Measurements from ENCODE around the gene STAT4.

Gene STAT4

DNA sequence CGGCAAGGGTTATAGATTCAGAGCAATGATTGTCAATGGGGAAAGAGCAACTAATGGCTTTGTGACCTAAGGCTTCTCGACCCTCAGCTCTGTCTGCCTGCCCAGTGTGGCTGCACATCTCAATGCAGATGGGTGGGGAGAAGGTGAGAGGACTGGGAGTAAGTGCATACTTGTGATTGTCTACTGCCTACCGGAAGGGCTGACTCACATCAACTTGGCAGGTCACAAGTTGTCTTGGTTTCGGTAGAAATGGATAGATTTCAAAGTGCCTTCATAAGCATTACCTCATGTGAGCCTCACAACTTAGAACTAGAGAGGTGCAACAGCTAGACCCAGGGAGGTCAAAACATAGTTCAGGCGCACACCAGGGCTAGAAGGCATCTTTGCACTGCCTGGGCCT, 166.2 kb downstream of the STAT4 start:
- TF ChIP-seq, protein P1, sequence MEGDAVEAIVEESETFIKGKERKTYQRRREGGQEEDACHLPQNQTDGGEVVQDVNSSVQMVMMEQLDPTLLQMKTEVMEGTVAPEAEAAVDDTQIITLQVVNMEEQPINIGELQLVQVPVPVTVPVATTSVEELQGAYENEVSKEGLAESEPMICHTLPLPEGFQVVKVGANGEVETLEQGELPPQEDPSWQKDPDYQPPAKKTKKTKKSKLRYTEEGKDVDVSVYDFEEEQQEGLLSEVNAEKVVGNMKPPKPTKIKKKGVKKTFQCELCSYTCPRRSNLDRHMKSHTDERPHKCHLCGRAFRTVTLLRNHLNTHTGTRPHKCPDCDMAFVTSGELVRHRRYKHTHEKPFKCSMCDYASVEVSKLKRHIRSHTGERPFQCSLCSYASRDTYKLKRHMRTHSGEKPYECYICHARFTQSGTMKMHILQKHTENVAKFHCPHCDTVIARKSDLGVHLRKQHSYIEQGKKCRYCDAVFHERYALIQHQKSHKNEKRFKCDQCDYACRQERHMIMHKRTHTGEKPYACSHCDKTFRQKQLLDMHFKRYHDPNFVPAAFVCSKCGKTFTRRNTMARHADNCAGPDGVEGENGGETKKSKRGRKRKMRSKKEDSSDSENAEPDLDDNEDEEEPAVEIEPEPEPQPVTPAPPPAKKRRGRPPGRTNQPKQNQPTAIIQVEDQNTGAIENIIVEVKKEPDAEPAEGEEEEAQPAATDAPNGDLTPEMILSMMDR (IDR thresholded peaks at IDR 0.05) = no peak
- Mint-ChIP-seq H3K27ac (no peak overlapping the region), H3K9me3 (peaks cover 16% of the 10 kb centered on the region), H3K27me3 (ENCODE audit: low read depth, poor library complexity) (no peaks in the 10 kb centered on the region), H3K36me3 (ENCODE audit: low read depth) (peaks cover 88% of the 10 kb centered on the region), H3K4me3 (no peak overlapping the region), H3K4me1 (peaks cover 31% of the 10 kb centered on the region)
- DNase-seq = no peak

DNA sequence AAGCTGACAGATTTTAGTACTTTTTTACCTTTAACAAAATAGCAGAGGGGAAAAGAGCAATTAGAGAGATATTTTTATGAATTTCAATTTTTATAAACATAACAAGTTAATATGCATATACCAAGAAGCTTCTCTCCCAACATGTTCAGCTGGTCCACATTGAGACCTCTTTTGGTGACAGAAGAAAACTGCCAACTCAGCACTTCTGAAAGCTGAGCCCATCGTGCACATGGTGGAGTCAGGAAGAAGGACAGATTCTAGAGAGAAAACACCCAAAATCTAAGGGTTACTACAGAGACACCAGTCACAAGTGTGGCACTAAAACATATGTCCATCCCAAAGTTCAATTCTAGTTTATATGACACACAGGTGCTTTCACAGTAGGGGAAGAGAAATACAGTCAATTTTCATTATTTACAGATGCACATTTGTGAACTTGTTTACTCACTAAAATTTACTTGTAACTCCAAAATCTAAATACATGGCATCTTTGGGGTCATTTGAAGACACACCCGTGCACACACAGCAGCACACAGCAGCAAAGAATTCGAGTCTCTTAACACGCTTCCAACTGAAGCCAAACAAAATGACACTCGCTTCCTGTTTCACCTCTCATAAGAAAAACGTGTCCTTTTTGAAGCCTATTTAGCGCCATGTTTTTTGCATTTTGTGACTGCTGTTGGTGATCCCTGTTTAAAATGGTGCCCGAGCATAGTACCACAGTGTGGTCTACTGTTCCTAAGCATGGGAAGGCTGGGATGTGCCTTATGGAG, 168.3 kb downstream of the STAT4 start:
- Mint-ChIP-seq H3K4me1 (peaks cover 52% of the 10 kb centered on the region), H3K27ac (no peak overlapping the region), H3K9me3 (peaks cover 16% of the 10 kb centered on the region), H3K36me3 (ENCODE audit: low read depth) (peaks cover 88% of the 10 kb centered on the region), H3K27me3 (ENCODE audit: low read depth, poor library complexity) (no peaks in the 10 kb centered on the region), H3K4me3 (no peak overlapping the region)
- TF ChIP-seq, protein P1 (IDR thresholded peaks at IDR 0.05) = no peak
- DNase-seq = no peak

DNA sequence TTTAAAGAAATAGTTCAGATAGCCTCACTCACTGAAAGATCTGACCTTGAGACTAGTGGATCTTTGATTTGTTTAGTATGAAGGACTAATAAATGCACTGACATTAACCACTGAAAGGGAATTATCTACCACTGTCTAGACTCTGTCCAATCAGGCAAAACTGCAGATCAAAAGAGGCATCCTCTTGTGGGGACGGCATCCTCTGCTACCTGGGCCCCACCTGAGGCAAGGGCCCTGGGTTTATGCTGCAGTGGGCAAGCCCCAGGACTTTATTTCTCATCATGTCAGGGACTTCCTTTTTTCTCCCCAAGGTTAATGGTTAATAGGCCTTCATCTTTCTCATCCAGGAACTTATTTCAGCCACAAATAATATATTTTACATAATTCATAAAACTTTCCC, 169.1 kb downstream of the STAT4 start:
- TF ChIP-seq, protein P1 (IDR thresholded peaks at IDR 0.05) = no peak
- H3K27me3 Mint-ChIP-seq (ENCODE audit: low read depth, poor library complexity) = no peaks in the 10 kb centered on the region
- H3K4me3 Mint-ChIP-seq = no peak overlapping the region
- peaks cover 16% of the 10 kb centered on the region for H3K9me3 Mint-ChIP-seq
- H3K27ac Mint-ChIP-seq = peak overlapping the region; percentile 49
- no peak for DNase-seq
- peaks cover 54% of the 10 kb centered on the region for H3K4me1 Mint-ChIP-seq
- peaks cover 86% of the 10 kb centered on the region for H3K36me3 Mint-ChIP-seq (ENCODE audit: low read depth)

DNA sequence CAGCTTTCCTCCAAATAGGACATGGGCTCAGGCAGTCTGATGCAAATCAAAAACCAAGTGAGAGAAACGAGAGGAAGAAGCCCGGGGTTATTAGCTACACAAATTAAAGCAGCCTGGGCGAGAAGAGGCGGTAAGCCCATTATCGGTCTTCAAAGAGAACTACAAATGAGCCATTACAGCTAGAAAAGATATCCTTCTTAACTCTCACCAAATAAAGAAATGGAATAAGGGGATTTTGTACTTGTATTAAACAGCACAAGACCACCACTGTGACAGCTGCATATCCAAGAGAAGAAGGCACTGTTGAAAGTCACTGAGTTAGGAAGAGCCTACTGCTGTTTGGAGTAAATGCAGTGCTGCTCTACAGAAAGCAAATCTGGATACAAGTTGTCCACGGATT, 169.5 kb downstream of the STAT4 start:
- Mint-ChIP-seq H3K27ac (peak overlapping the region; percentile 97), H3K9me3 (peaks cover 16% of the 10 kb centered on the region), H3K27me3 (ENCODE audit: low read depth, poor library complexity) (no peaks in the 10 kb centered on the region), H3K4me1 (peaks cover 54% of the 10 kb centered on the region), H3K36me3 (ENCODE audit: low read depth) (peaks cover 88% of the 10 kb centered on the region), H3K4me3 (peak overlapping the region; percentile 70)
- DNase-seq = no peak
- TF ChIP-seq, protein P1 (IDR thresholded peaks at IDR 0.05) = no peak

DNA sequence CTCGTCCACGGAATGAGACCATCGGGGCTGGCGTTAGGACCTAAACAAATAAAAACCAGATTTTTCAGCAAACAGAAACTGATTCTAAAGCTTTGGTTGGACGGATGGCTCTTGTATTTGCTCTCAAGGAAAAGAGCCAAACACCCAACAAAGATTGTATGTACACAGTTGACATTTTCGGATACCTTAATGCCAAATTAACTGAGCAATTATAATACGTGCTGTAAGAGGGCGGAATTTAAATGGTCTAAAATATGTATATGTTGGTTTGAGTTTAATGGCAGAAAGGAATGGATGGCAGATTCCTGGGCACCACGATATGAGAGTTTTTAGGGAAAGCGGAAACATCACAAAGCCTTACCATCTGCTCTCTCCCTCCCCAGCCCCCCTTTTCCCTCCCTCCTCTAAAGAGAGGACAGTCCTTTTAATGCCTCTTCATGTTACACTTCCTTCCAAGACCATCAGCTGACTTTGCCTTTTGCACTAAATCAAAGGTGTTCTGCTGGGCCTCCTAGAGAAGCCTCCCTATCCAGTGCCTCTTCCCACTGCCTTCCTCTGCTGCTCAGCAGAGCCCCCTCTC, 170.1 kb downstream of the STAT4 start:
- H3K4me1 Mint-ChIP-seq = peaks cover 54% of the 10 kb centered on the region
- H3K9me3 Mint-ChIP-seq = peaks cover 16% of the 10 kb centered on the region
- no peak for DNase-seq
- H3K27ac Mint-ChIP-seq = peak overlapping the region; percentile 97
- H3K27me3 Mint-ChIP-seq (ENCODE audit: low read depth, poor library complexity) = no peaks in the 10 kb centered on the region
- peak overlapping the region; percentile 70 for H3K4me3 Mint-ChIP-seq
- H3K36me3 Mint-ChIP-seq (ENCODE audit: low read depth) = peaks cover 84% of the 10 kb centered on the region
- TF ChIP-seq, protein P1 (IDR thresholded peaks at IDR 0.05) = no peak

Data from nephron progenitor cell (in vitro differentiated cells).